PC-3 (cell line): ENCODE measurements around the gene TUBAL3. TPM values are rescaled to one million over a fixed set of nuclear protein-coding genes. Genes with fewer than 3 reads are reported as not detected.
A peak's percentile ranks its signal among the peaks of the same experiment; 100 is the strongest.

Experiments
- ATAC-seq: fragments of 200-7000 bp; cut with Tn5 transposase; 2 replicates; pipeline ENCODE4 v1.9.1; 2020; ENCODE audit warnings: mild to moderate bottlenecking, moderate library complexity
- BruUV-seq: library from RNA; stranded (reverse); fragments of 400-500 nt; replicated peaks from 2 replicates; lab custom pipeline; 2021; lab: Mats Ljungman, UMichigan
- CTCF ChIA-PET: fragments of 300-600 bp; sonication (Branson Sonifier 250); formaldehyde crosslinking; loops from one replicate; lab custom pipeline; 2022; ENCODE audit warnings: antibody characterized with exemption; lab: Charles Lee
- POLR2A ChIA-PET: fragments of 300-600 bp; sonication (Branson Sonifier 250); formaldehyde crosslinking; loops from one replicate; lab custom pipeline; 2022; ENCODE audit warnings: antibody characterized with exemption; ENCODE audit not compliant: unreplicated experiment; lab: Charles Lee
- DNase-seq: peaks from one replicate; pipeline ENCODE4 v3.0.0-alpha.2; 2015
- H2AFZ ChIP-seq: fragments of 300-600 bp; sonication (generic); 2 replicates; pipeline ENCODE4 v1.6.0; 2016; ENCODE audit warnings: antibody characterized with exemption, low read length
- H3F3A ChIP-seq: fragments of 300-600 bp; sonication (generic); one replicate; pipeline ENCODE4 v1.6.0; 2017; ENCODE audit warnings: antibody characterized with exemption, low read length, control low read depth, mild to moderate bottlenecking; ENCODE audit not compliant: unreplicated experiment
- H3K27ac ChIP-seq: fragments of 300-600 bp; sonication (generic); 2 replicates; pipeline ENCODE4 v1.5.1; 2016; ENCODE audit warnings: mild to moderate bottlenecking, low read length
- H3K27me3 ChIP-seq: fragments of 300-600 bp; sonication (generic); 2 replicates; pipeline ENCODE4 v1.6.1; 2016; ENCODE audit warnings: low read length, mixed read lengths
- H3K36me3 ChIP-seq: fragments of 300-600 bp; sonication (generic); 2 replicates; pipeline ENCODE4 v1.6.1; 2016; ENCODE audit warnings: low read depth, mixed run types, low read length, mixed read lengths
- H3K4me1 ChIP-seq: fragments of 300-600 bp; sonication (generic); 2 replicates; pipeline ENCODE4 v1.5.1; 2016; ENCODE audit warnings: low read length; ENCODE audit not compliant: insufficient read depth
- H3K4me2 ChIP-seq: fragments of 300-600 bp; sonication (generic); 2 replicates; pipeline ENCODE4 v1.6.0; 2016; ENCODE audit warnings: low read length
- H3K4me3 ChIP-seq: fragments of 300-600 bp; sonication (generic); 2 replicates; pipeline ENCODE4 v1.5.1; 2016; ENCODE audit warnings: mild to moderate bottlenecking, low read length, mixed read lengths
- H3K79me2 ChIP-seq: fragments of 300-600 bp; sonication (generic); 2 replicates; pipeline ENCODE4 v1.6.1; 2017; ENCODE audit warnings: low read length, mixed read lengths
- H3K9ac ChIP-seq: fragments of 300-600 bp; sonication (generic); 2 replicates; pipeline ENCODE4 v1.6.0; 2016; ENCODE audit warnings: mild to moderate bottlenecking, low read length
- H3K9me2 ChIP-seq: fragments of 300-600 bp; sonication (generic); replicated peaks from 2 replicates; pipeline ENCODE4 v1.6.1; 2016; ENCODE audit warnings: mixed run types, low read length, mixed read lengths
- H3K9me3 ChIP-seq: fragments of 300-600 bp; sonication (generic); 2 replicates; pipeline ENCODE4 v1.6.1; 2016; ENCODE audit warnings: low read length, mixed read lengths
- H4K20me1 ChIP-seq: fragments of 300-600 bp; sonication (generic); 2 replicates; pipeline ENCODE4 v1.6.1; 2016; ENCODE audit warnings: low read length, mixed read lengths
- CTCF ChIP-seq: fragments of 300-600 bp; sonication (generic); conservative IDR thresholded peaks from 2 replicates; pipeline ENCODE4 v1.5.1; 2017; ENCODE audit warnings: antibody characterized with exemption, low read depth, mild to moderate bottlenecking, low read length
- EZH2 ChIP-seq: fragments of 300-600 bp; sonication (generic); IDR thresholded peaks from one replicate; pipeline ENCODE4 v1.6.1; 2017; ENCODE audit warnings: antibody characterized with exemption, mild to moderate bottlenecking, low read length; ENCODE audit not compliant: unreplicated experiment
- EZH2phosphoT487 ChIP-seq: fragments of 300-600 bp; sonication (generic); IDR thresholded peaks from 2 replicates; pipeline ENCODE4 v1.6.1; 2018; ENCODE audit warnings: mild to moderate bottlenecking, antibody characterized with exemption, low read length, borderline replicate concordance
- intact Hi-C: fragments of 100-400 bp; cut with micrococcal nuclease; formaldehyde crosslinking; loops from 2 replicates; pipeline ENCODE4 v1.9.0; 2023
- total RNA-seq: library from RNA; depleted of rRNA; stranded (reverse); fragments of >200 nt; gene quantifications from 2 replicates; pipeline ENCODE4 v1.2.3, GENCODE V29; 2014

Gene TUBAL3
- total RNA-seq, 1 experiment from 2014 or later: not detected

- intact Hi-C loops: loop anchor here (5.0 kb wide), 1 partner anchor 165 kb away; no protein-coding TSS in a partner anchor
- no peak for ATAC-seq
- ChIA-PET CTCF (interaction anchor here (0.6 to 0.9 kb wide), 2 partner anchors 121 to 675 kb away, joined by 3 to 4 read pairs; no protein-coding TSS in a partner anchor), POLR2A (interaction anchor here (0.6 to 1.2 kb wide), 3 partner anchors 100 to 183 kb away, joined by 3 to 8 read pairs (median 7); no protein-coding TSS in a partner anchor)
- no peaks in the 10 kb centered on the region for H3K27me3 ChIP-seq
- peaks cover 43% of the 10 kb centered on the region for H4K20me1 ChIP-seq
- H3K36me3 ChIP-seq: peaks cover 14% of the 10 kb centered on the region
- peaks cover 84% of the 10 kb centered on the region for H3K79me2 ChIP-seq
- H3K4me2 ChIP-seq: peak overlapping the region; percentile 92
- peaks cover 6% of the 10 kb centered on the region for H3F3A ChIP-seq
- peak overlapping the region; percentile 37; the same call in 1 of the 2 replicates for H3K27ac ChIP-seq
- BruUV-seq: no TSS peak
- H3K4me3 ChIP-seq: peak overlapping the region; percentile 92
- H3K9ac ChIP-seq: peak overlapping the region; percentile 86
- peaks cover 8% of the 10 kb centered on the region; the same call in 1 of the 2 replicates for H3K4me1 ChIP-seq
- TF ChIP-seq EZH2 (no peak), CTCF (no peak), EZH2phosphoT487 (no peak)
- H3K9me3 ChIP-seq: no peaks in the 10 kb centered on the region
- no peak for DNase-seq
- no peaks in the 10 kb centered on the region for H3K9me2 ChIP-seq
- H2AFZ ChIP-seq: no peak overlapping the region
Measured at GRCh38 chr10:5447056-5447455, 42.4 kb upstream of the TUBAL3 start.

DNA sequence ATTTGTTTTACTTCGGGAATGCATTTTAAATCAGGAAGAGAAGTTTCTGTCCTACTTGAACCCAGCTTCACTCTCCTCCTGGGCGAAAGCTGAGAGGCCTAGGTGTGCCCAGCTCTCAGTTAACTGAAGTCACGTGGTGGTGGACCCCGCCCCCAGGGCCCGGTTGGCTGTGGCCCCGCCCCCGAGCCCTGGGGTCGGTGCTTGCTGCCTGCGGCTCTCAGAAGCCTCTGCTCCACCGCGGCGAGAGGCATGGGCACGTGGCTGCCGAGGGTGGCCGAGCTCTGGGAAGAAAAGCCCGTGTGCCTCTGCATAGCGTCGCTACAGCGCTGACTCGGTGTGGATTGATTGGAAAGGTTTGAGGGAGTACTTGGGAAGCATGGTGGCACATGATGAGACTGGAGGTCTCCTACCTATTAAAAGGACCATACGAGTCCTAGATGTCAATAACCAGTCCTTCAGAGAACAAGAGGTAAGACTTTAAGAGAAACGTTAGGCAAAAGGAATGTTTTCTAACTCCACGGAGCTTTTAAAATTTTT lies 41.8 kb upstream of the TUBAL3 start:
- POLR2A ChIA-PET: interaction anchor here (0.6 to 1.2 kb wide), 11 partner anchors 10 to 367 kb away, joined by 3 to 8 read pairs (median 4); partner anchors contain the start of gene GDI2
- H3K79me2 ChIP-seq: peaks cover 78% of the 10 kb centered on the region
- peak overlapping the region; percentile 92 for H3K4me3 ChIP-seq
- peak; percentile 88 for ATAC-seq
- CTCF ChIA-PET: interaction anchor here (0.6 to 0.9 kb wide), 3 partner anchors 49 to 674 kb away, joined by 3 read pairs; no protein-coding TSS in a partner anchor
- BruUV-seq: no TSS peak
- H3K9me2 ChIP-seq: no peaks in the 10 kb centered on the region
- H3K27ac ChIP-seq: peak overlapping the region; percentile 37; the same call in 1 of the 2 replicates
- H2AFZ ChIP-seq: no peak overlapping the region
- peak overlapping the region; percentile 86 for H3K9ac ChIP-seq
- no peaks in the 10 kb centered on the region for H3K27me3 ChIP-seq
- peaks cover 6% of the 10 kb centered on the region for H3F3A ChIP-seq
- peak overlapping the region; percentile 92 for H3K4me2 ChIP-seq
- H3K4me1 ChIP-seq: peaks cover 8% of the 10 kb centered on the region; the same call in 1 of the 2 replicates
- TF ChIP-seq EZH2phosphoT487 (no peak), EZH2 (no peak), CTCF (no peak)
- intact Hi-C loops: loop anchor here (1.0 to 5.0 kb wide), 2 partner anchors 100 to 166 kb away; no protein-coding TSS in a partner anchor
- DNase-seq: peak; percentile 83
- peaks cover 8% of the 10 kb centered on the region for H3K36me3 ChIP-seq
- H3K9me3 ChIP-seq: no peaks in the 10 kb centered on the region
- H4K20me1 ChIP-seq: peaks cover 37% of the 10 kb centered on the region
